Endothelial cell of hepatic sinusoid (primary cell): ENCODE results near the gene FAM114A1.
"Not testable (repeated sequence)": the region's sequence is repeated elsewhere in the genome, so short reads cannot be mapped to it uniquely, and the experiment has no call there.

Experiments
- in situ Hi-C: cut with HindIII; loops from 2 replicates; pipeline ENCODE4 v1.10.0; 2017; ENCODE audit warnings: low sequenced_read_pairs

FAM114A1 gene

DNA sequence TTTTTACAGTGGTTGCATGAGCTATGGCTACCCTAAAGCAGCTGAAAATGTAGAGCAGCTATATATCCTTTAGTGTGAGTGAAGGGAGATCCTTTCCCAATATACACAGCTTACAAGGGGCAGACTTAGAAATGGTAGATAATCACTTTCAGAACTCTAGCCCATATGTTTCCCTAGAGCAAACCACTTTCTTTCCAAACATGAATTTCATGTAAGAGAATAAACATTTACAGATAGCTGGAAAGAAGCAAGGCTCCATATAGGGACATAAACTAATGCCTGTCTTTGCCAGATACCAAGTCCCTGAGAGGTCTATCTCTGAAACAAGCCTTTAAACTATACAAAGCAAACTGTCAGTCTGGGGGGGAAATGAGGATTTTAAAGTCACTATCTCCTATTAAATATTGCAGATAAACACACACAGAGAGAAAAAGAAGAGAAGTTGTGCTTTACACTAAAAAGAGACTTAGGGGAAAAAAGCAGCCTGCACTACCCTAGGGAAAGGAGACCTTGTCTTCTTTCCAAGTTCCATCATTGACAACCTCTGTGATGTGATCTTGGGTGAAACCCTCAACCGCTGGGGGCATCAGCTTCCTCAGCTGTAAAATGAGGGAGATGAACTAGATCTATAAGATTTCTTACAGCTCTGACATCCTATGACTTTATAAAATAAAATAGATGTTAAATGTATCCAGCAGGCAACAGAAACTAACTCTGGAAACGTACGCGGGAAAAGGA lies 91.0 kb downstream of the FAM114A1 start:
- in situ Hi-C loops = no loop called here

- in situ Hi-C loops = not testable (repeated sequence)
These were observed 91.6 kb downstream of the FAM114A1 start for GRCh38 chr4:38959248-38959647.

GRCh38 chr4:38964942-38965775 lies 97.6 kb downstream of the FAM114A1 start:
- in situ Hi-C loops = no loop called here

DNA sequence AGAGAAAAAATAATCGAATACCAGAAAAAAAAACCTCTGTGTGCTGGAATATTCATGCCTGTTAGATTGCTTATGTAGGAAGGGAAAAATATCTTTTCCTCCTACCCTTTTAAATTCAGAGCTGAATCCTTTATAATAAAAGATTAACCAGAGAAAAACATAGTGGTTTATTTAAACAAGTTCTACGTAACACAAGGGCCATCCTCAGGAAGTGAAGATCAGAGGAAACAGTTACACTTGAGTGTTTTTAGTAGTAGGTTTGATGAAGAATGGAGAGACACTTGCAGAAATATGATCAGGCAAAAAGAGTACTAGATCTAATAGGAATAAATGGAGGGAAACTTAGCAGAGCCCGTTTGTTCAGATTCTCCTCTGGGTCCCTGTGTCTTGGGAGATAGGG lies 98.3 kb downstream of the FAM114A1 start:
- in situ Hi-C loops = no loop called here

- in situ Hi-C loops = no loop called here
These were observed 99.9 kb downstream of the FAM114A1 start for GRCh38 chr4:38967260-38968095.

- in situ Hi-C loops = no loop called here
These were observed 101.1 kb downstream of the FAM114A1 start for GRCh38 chr4:38968668-38969067.

GRCh38 chr4:38976308-38976707 lies 108.7 kb downstream of the FAM114A1 start:
- in situ Hi-C loops = no loop called here

DNA sequence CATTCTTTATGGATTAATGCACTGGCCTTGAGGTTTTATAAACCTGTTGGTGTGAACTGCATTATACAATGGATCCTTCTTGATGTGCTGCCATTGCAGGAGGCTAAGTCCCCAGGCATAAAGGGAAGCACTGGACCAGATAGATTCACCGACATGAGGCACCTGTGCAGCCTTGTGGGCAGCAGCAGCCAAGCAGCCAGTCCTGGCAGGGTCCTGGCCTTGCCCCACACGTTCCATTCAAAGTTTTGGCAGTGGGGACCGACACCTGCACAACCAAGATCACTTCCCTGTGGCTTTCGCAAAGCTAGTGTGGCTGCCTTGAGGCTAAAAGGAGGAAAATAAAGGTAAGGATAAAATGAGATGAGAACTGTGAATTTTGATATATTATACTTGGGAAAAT lies 111.5 kb downstream of the FAM114A1 start:
- in situ Hi-C loops = no loop called here

DNA sequence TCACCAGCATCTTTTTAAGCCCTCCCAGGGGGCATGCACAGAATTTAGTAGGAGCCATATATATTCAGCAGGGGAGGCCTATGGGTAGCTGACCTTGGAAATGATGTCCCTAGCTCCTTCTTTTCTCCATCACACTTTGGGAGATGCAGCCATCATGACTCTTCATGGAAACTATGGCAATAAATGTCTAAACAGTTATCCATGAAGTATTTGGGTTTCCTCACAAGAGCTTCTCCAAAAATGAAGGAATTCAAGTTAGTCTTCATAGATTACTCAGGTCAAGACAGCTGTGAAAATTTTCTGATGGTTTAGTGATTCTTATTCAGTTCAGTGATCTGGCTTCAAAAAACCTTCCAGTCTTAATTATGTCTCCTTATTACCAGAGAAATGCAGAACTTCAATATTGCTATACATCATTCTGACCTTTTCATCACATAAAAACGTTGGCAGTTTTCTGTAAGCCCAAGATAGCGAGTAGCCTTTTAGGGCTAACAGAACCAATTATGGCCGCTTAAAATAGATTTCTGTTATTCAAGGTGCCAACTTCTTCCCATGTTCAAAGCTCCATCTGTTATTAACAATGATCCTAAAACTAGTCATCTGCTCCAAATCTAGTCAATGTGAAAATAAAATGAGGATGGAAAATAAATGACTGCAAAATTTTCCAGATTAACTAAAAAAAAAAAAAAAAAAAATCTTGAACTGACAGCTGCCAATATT lies 112.1 kb downstream of the FAM114A1 start:
- in situ Hi-C loops = loop anchor here (5.0 kb wide), 1 partner anchor 32 kb away; no protein-coding TSS in a partner anchor

DNA sequence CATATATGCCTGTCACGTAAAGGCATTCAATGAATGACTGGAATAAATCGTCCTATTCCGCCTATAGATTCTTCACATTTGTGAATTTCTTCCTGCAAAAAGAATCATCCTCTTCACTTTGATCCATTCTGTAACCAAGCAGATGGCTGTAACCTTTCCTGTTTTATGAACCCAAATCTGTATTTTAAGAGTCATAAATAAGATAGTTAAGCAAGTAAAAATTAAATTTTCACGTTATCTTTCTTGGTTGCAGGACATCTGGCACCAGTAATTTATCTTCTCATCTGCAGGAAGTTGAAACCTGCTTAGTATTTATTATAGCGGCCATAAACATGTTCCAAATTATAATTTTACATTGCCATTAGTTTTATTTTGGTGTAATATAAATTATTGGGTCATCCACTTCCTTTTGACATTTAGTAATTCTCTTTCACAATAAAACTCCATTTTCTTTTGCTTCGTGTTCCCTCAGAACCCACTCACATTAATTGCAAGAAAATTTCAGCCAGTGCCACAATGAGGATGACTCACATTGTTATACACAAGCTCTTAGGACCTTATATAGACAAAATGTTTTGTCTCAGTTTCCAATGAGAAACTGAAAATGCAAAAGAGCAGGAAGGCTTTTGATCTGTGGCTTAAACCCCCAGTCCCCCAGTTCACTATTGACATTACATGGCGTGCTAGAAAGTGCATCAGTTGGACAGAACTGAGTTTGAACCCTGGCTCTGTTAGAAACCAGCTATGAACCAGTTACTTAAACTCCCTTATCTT lies 113.5 kb downstream of the FAM114A1 start:
- in situ Hi-C loops = loop anchor here (5.0 kb wide), 1 partner anchor 34 kb away; no protein-coding TSS in a partner anchor

GRCh38 chr4:38982361-38983095 lies 114.9 kb downstream of the FAM114A1 start:
- in situ Hi-C loops = loop anchor here (5.0 kb wide), 1 partner anchor 35 kb away; no protein-coding TSS in a partner anchor

- in situ Hi-C loops = loop anchor here (5.0 kb wide), 1 partner anchor 36 kb away; no protein-coding TSS in a partner anchor
These were observed 115.7 kb downstream of the FAM114A1 start for GRCh38 chr4:38983291-38983690.

DNA sequence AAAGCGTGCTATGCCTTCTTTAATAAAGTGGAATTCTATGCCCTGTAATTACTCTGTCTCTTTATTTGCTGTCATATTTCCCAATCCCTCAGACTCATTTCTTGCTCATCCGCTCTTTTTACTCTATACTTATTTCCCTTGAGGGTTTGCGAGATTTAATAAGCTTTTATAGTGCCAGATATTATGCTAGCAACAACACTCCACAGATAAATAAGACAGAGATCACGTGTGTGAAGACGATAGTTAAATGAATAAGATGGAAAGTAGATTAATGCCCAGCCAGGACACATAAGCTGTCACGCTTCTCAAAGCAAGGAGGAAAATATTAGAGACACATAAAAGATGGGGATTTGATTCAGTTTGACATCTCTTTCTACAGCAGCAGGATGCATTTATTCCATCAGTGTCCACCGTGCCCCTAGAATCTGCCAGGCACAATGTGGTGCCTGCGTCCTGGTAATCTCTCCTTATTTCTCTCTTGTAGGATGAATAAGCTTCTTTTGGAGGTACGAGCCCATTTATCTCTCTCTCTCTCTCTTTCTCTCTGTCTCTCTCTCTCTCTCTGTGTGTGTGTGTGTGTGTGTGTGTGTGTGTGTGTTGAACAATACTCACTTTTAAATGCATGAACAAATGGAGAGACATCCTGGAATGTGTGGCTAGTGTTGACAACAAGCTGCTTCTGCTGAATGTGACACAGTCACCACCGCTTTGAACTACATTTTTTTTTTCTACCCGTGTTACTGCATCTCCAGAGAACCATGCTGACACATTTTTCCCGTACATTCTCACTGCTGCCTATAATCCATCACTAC lies 116.4 kb downstream of the FAM114A1 start:
- in situ Hi-C loops = loop anchor here (5.0 kb wide), 1 partner anchor 37 kb away; no protein-coding TSS in a partner anchor

DNA sequence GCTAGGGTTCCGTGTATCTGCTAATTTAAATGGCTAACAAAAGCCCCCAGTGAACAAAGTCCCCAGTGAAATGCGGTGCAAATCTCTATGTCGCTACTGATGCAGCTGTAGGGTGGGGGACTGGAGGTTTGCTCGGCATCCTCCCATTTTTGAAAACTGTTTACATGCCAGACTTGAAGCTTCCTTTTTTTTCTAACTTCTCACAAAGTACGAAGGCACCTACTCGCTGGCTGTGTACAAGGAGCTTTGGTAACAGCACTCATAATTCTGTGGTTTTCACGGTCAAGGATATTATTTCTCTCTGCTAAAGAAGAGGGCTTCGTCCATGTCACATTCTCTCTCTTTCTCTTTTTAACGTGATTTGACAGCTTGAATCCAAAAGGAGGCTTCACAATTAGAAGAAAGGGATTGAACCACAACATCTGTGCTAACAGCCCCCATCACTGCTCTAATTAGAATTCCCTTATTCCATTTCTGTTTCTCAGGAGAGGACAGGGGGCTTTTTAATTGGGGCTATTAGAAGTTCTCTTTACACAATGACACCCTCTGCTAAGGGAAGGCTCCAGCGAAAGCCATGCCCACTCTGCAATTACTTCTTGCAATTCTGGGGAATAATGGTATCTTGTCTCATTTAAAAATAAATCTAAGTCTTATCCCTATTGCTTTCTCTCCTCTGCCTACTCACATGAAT lies 117.9 kb downstream of the FAM114A1 start:
- in situ Hi-C loops = no loop called here

DNA sequence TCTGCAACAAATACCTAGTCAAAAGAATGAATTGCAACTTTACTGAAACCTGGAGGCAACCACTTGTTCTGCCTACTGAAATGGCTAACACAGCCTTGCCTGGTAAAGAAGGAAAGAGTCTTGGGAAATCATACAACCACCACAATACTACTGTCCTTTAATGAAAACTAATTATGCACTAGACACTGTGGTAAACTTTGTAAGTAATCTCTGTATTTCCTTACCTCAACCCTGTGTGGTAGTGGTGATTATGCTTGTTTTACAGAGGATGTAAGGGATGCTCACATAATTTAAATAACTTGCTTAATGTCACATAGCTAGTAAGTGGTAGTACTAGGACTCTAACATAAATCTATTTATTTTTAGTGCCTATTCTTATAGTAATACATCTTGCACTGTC lies 119.9 kb downstream of the FAM114A1 start:
- in situ Hi-C loops = no loop called here

GRCh38 chr4:38988353-38988752 lies 120.7 kb downstream of the FAM114A1 start:
- in situ Hi-C loops = not testable (repeated sequence)

- in situ Hi-C loops = no loop called here
These were observed 121.9 kb downstream of the FAM114A1 start for GRCh38 chr4:38989487-38989886.
